Cortex of kidney (tissue), 1 donor: ENCODE results near the gene GATD1.

Experiments
- DNase-seq: peaks from one replicate; lab custom pipeline; 2025; lab: John Stamatoyannopoulos, UW

Gene GATD1

GRCh38 chr11:795634-796564, 18.6 kb upstream of the GATD1 start:
- no peak for DNase-seq

- DNase-seq, result no peak
Measured at GRCh38 chr11:794766-795633, 17.7 kb upstream of the GATD1 start.

GRCh38 chr11:794013-794765, 16.9 kb upstream of the GATD1 start:
- DNase-seq, result no peak

- DNase-seq, result no peak
Measured at GRCh38 chr11:793556-793955, 16.3 kb upstream of the GATD1 start.

GRCh38 chr11:792873-793272, 15.6 kb upstream of the GATD1 start:
- DNase-seq, result no peak

GRCh38 chr11:792535-792821, 15.2 kb upstream of the GATD1 start:
- DNase-seq, result no peak

GRCh38 chr11:791658-792534, 14.6 kb upstream of the GATD1 start:
- no peak for DNase-seq

GRCh38 chr11:790721-791564, 13.7 kb upstream of the GATD1 start:
- no peak for DNase-seq

- no peak for DNase-seq
Measured at GRCh38 chr11:789943-790342, 12.7 kb upstream of the GATD1 start, which contains the start of gene CEND1. Gene CEND1 (minus strand): TSS chr11:790090. CDS start chr11:788576, 1,514 bp downstream.

- no peak for DNase-seq
Measured at GRCh38 chr11:788953-789940, 12.0 kb upstream of the GATD1 start.

- no peak for DNase-seq
Measured at GRCh38 chr11:788009-788640, 10.8 kb upstream of the GATD1 start.

- no peak for DNase-seq
Measured at GRCh38 chr11:787084-787675, 9.9 kb upstream of the GATD1 start.

GRCh38 chr11:786235-787083, 9.2 kb upstream of the GATD1 start:
- no peak for DNase-seq

GRCh38 chr11:783581-784015, 6.3 kb upstream of the GATD1 start:
- no peak for DNase-seq

- no peak for DNase-seq
Measured at GRCh38 chr11:782264-783174, 5.2 kb upstream of the GATD1 start.

- DNase-seq, result no peak
Measured at GRCh38 chr11:779955-780532, 2.8 kb upstream of the GATD1 start.
